GM18867 (cell line): ENCODE data around the gene METTL22.
A peak's percentile ranks its signal among the peaks of the same experiment; 100 is the strongest.

ENCODE experiments used
- ATAC-seq: cut with Tn5 transposase; IDR thresholded peaks from one replicate; pipeline ENCODE4 v1.9.1; 2021; ENCODE audit warnings: mild to moderate bottlenecking, moderate library complexity; ENCODE audit not compliant: unreplicated experiment

METTL22 gene

GRCh38 chr16:8591451-8591850, 30.0 kb upstream of the METTL22 start:
- no peak for ATAC-seq

- ATAC-seq, result no peak
Observed at GRCh38 chr16:8594149-8594666, 27.3 kb upstream of the METTL22 start.

- no peak for ATAC-seq
Observed at GRCh38 chr16:8595783-8596182, 25.7 kb upstream of the METTL22 start.

- ATAC-seq, result no peak
Observed at GRCh38 chr16:8596581-8596980, 24.9 kb upstream of the METTL22 start.

GRCh38 chr16:8600144-8600775, 21.2 kb upstream of the METTL22 start:
- no peak for ATAC-seq

GRCh38 chr16:8605554-8605953, 15.9 kb upstream of the METTL22 start:
- no peak for ATAC-seq

GRCh38 chr16:8607214-8607613, 14.3 kb upstream of the METTL22 start:
- ATAC-seq, result no peak

GRCh38 chr16:8611122-8611521, 10.4 kb upstream of the METTL22 start:
- no peak for ATAC-seq

GRCh38 chr16:8611886-8612600, 9.5 kb upstream of the METTL22 start:
- no peak for ATAC-seq

- no peak for ATAC-seq
Observed at GRCh38 chr16:8614435-8615029, 7.0 kb upstream of the METTL22 start.

- ATAC-seq, result no peak
Observed at GRCh38 chr16:8619671-8620370, 1.7 kb upstream of the METTL22 start.

GRCh38 chr16:8620535-8620934, 963 bp upstream of the METTL22 start:
- no peak for ATAC-seq

GRCh38 chr16:8621222-8621571, 301 bp upstream of the METTL22 start:
- ATAC-seq, result peak; percentile 1

- ATAC-seq, result no peak
Observed at GRCh38 chr16:8622315-8622656, 788 bp downstream of the METTL22 start.

- ATAC-seq, result no peak
Observed at GRCh38 chr16:8623634-8624033, 2.1 kb downstream of the METTL22 start.

- no peak for ATAC-seq
Observed at GRCh38 chr16:8625491-8626087, 4.1 kb downstream of the METTL22 start.

GRCh38 chr16:8626946-8627345, 5.4 kb downstream of the METTL22 start:
- no peak for ATAC-seq

- no peak for ATAC-seq
Observed at GRCh38 chr16:8627456-8627855, 6.0 kb downstream of the METTL22 start.

GRCh38 chr16:8628981-8629725, 7.7 kb downstream of the METTL22 start:
- no peak for ATAC-seq

- no peak for ATAC-seq
Observed at GRCh38 chr16:8630255-8630953, 8.9 kb downstream of the METTL22 start.
